ENCODE results near the gene SPATA22. TPM values are rescaled to one million over a fixed set of nuclear protein-coding genes. Genes with fewer than 3 reads are reported as not detected.
"Not testable (repeated sequence)": the region's sequence is repeated elsewhere in the genome, so short reads cannot be mapped to it uniquely, and the experiment has no call there.

SPATA22 gene
- total RNA-seq, 1 donor from 2014 or later, result not detected

DNA sequence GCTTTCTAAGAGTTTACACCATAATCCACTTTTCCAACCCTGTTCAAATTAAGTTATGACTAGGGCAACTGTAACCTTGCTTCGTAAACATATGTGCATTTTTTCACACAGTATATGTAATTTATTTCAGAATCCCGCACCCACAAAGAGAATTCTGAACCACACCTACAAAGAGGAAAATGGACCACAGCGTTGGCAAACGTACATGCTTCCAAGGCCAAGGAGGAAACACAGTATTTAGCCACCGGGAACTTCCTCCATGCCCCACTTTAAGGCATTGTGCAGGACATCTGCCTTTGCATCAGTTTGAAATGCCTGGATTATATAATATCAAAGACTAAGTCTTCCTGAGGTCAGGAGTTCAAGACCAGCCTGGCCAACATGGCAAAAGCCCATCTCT, 2.1 kb downstream of the SPATA22 start:
- Mint-ChIP-seq H3K4me1 (peaks cover 1% of the 10 kb centered on the region), H3K4me3 (no peak overlapping the region), H3K27ac (no peak overlapping the region), H3K27me3 (ENCODE audit: low read depth) (no peaks in the 10 kb centered on the region), H3K9me3 (no peaks in the 10 kb centered on the region), H3K36me3 (no peaks in the 10 kb centered on the region)
- DNase-seq (ENCODE audit: low spot score in 2 of 2, unreplicated experiment in 2 of 2), result no peak
- TF ChIP-seq, protein P1, sequence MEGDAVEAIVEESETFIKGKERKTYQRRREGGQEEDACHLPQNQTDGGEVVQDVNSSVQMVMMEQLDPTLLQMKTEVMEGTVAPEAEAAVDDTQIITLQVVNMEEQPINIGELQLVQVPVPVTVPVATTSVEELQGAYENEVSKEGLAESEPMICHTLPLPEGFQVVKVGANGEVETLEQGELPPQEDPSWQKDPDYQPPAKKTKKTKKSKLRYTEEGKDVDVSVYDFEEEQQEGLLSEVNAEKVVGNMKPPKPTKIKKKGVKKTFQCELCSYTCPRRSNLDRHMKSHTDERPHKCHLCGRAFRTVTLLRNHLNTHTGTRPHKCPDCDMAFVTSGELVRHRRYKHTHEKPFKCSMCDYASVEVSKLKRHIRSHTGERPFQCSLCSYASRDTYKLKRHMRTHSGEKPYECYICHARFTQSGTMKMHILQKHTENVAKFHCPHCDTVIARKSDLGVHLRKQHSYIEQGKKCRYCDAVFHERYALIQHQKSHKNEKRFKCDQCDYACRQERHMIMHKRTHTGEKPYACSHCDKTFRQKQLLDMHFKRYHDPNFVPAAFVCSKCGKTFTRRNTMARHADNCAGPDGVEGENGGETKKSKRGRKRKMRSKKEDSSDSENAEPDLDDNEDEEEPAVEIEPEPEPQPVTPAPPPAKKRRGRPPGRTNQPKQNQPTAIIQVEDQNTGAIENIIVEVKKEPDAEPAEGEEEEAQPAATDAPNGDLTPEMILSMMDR (IDR thresholded peaks at IDR 0.05; ENCODE audit: unreplicated experiment), result no peak

DNA sequence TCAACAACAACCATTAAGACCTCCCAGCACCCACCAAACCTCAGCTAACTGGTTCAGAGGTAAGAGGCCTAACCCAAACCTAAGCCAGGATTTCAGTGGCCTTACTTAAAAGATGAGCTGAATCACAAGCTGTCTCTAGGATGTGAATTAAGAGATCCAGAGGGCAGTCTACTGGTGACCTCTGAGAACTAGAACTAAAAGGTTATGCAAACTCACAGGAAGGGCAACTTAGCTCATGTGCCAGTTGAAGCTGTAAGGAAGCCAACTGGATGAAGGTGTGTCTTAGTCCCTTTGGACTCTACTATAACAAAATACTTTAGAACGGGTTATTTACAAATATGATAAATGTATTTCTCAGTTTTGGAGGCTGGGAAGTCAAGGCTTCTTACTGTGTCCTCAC, 5.3 kb downstream of the SPATA22 start:
- not testable (repeated sequence) for H3K4me3 Mint-ChIP-seq; H3K27me3 Mint-ChIP-seq (ENCODE audit: low read depth); DNase-seq (ENCODE audit: low spot score in 2 of 2, unreplicated experiment in 2 of 2); H3K27ac Mint-ChIP-seq; H3K4me1 Mint-ChIP-seq; H3K36me3 Mint-ChIP-seq; H3K9me3 Mint-ChIP-seq

DNA sequence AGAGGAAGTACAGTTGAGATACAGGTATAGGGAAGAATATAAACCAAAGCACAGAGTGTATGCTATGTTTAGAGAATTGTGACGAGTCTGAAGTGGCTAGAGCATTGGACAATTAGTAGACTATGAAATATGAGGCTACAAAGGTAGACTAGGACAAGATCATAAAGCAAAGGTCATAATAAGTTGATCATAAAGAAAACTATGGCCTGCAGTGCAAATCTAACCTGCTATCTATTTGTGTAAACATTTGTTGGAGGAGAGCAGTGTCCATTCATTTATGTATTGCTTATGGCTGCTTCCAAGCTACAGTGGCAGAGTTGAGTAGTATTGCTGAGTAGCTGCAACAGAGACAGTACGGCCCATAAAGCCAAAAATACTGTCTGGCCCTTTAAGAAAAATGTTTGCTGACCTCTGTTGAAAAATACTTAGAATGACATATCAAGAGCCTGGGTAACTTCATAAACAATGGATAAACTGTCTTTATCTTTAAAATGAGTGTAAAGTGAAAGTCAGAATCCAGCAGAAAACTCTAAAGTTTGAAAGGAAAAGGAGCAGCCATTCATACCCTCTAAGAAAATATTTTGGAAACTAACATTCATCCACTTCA, 23.5 kb downstream of the SPATA22 start:
- no peak for DNase-seq (ENCODE audit: low spot score in 2 of 2, unreplicated experiment in 2 of 2)
- Mint-ChIP-seq H3K27ac (no peak overlapping the region), H3K36me3 (no peaks in the 10 kb centered on the region), H3K9me3 (peaks cover 5% of the 10 kb centered on the region), H3K4me3 (no peak overlapping the region), H3K27me3 (ENCODE audit: low read depth) (no peaks in the 10 kb centered on the region), H3K4me1 (no peaks in the 10 kb centered on the region)
- TF ChIP-seq, protein P1 (IDR thresholded peaks at IDR 0.05; ENCODE audit: unreplicated experiment), result no peak

DNA sequence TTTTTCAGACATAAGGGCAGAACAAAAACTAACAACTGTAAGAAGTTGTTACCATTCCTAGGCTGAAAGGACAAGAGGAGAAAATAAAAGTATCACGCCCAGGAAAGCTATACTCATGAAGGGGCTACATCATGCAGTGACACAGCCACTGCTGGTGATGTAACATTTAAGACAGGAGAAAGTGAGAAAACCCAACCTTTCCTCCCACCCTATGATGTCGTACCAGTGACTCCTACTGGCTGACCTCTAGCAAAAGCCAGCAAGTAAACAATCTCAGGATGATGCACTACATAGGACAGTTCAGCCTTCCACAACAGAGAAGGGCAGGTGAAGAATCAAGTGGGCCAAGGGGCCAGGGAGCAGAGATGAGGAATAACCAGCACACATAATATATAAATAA, 24.0 kb downstream of the SPATA22 start:
- TF ChIP-seq, protein P1 (IDR thresholded peaks at IDR 0.05; ENCODE audit: unreplicated experiment), result no peak
- Mint-ChIP-seq H3K27me3 (ENCODE audit: low read depth) (no peaks in the 10 kb centered on the region), H3K36me3 (no peaks in the 10 kb centered on the region)

DNA sequence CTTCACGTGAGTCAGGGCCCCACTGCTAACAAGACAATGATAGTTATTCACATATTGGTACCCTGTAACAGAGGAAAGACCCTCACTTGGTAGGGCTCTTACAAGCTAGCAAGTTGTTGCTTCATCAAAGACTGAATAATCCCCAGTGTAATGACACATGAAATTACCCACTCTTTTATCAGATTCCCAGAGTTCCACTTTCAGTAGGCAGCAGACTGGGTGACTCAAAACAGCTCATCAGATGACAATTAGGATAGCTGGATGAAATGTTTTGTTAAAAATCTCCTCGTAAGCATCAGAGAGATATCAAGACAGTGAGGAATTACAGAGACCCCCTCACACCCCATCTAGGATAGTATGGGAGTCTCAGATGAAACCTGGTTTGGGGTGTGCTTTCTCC, 31.2 kb downstream of the SPATA22 start:
- H3K27ac Mint-ChIP-seq, result no peak overlapping the region

More for the DNA sequence above, 24.0 kb downstream of the SPATA22 start:
- Mint-ChIP-seq H3K9me3 (peaks cover 2% of the 10 kb centered on the region), H3K4me3 (no peak overlapping the region), H3K27ac (no peak overlapping the region), H3K4me1 (no peaks in the 10 kb centered on the region)
- no peak for DNase-seq (ENCODE audit: low spot score in 2 of 2, unreplicated experiment in 2 of 2)

DNA sequence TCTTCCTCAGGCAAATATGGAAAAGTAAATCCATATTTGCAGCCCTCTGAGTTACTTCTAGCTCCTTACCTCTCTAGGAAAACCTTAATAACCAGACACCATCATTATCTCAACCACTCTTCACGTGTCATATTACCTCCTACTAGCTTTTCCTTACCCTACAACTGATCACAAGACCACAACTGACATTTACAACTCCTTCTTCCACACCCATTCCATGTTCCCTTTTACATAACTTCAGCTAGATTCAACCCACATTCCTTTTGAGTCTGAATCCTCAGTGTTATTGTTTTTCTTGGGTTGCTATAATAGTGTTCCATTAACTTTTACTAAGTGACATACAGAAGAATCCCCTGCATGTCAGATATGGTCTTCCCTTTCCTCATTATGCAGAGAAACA, 33.3 kb downstream of the SPATA22 start:
- no peaks in the 10 kb centered on the region for H3K27me3 Mint-ChIP-seq (ENCODE audit: low read depth)
- H3K4me3 Mint-ChIP-seq, result no peak overlapping the region
- TF ChIP-seq, protein P1 (IDR thresholded peaks at IDR 0.05; ENCODE audit: unreplicated experiment), result no peak
- no peak overlapping the region for H3K27ac Mint-ChIP-seq
- DNase-seq (ENCODE audit: low spot score in 2 of 2, unreplicated experiment in 2 of 2), result no peak
- H3K4me1 Mint-ChIP-seq, result no peaks in the 10 kb centered on the region
- no peaks in the 10 kb centered on the region for H3K36me3 Mint-ChIP-seq
- peaks cover 23% of the 10 kb centered on the region for H3K9me3 Mint-ChIP-seq

More for the DNA sequence above, 31.2 kb downstream of the SPATA22 start:
- Mint-ChIP-seq H3K9me3 (peaks cover 10% of the 10 kb centered on the region), H3K36me3 (no peaks in the 10 kb centered on the region), H3K27me3 (ENCODE audit: low read depth) (no peaks in the 10 kb centered on the region), H3K4me1 (no peaks in the 10 kb centered on the region), H3K4me3 (no peak overlapping the region)
- TF ChIP-seq, protein P1 (IDR thresholded peaks at IDR 0.05; ENCODE audit: unreplicated experiment), result no peak
- no peak for DNase-seq (ENCODE audit: low spot score in 2 of 2, unreplicated experiment in 2 of 2)

Data from mesothelial cell of epicardium (in vitro differentiated cells).